Testis (tissue), 2 donors: ENCODE results near the gene SIGLECL1.

Experiments used
- POLR2A ChIP-seq: fragments of 450-650 bp; IDR thresholded peaks from one replicate; pipeline ENCODE4 v1.6.1; 2017; ENCODE audit warnings: antibody characterized with exemption, mild to moderate bottlenecking, moderate library complexity
- TF ChIP-seq, protein P1 (sequence below), 3 experiments: fragments of 450-650 bp in 2 of 3; fragments of 200-600 bp in 1 of 3; sonication (generic) in 1 of 3; IDR thresholded peaks; one replicate each; pipeline ENCODE4 v1.5.1; 2016 to 2019; ENCODE audit warnings: antibody characterized with exemption in 3 of 3, mild to moderate bottlenecking in 2 of 3, moderate library complexity in 1 of 3

DNA sequence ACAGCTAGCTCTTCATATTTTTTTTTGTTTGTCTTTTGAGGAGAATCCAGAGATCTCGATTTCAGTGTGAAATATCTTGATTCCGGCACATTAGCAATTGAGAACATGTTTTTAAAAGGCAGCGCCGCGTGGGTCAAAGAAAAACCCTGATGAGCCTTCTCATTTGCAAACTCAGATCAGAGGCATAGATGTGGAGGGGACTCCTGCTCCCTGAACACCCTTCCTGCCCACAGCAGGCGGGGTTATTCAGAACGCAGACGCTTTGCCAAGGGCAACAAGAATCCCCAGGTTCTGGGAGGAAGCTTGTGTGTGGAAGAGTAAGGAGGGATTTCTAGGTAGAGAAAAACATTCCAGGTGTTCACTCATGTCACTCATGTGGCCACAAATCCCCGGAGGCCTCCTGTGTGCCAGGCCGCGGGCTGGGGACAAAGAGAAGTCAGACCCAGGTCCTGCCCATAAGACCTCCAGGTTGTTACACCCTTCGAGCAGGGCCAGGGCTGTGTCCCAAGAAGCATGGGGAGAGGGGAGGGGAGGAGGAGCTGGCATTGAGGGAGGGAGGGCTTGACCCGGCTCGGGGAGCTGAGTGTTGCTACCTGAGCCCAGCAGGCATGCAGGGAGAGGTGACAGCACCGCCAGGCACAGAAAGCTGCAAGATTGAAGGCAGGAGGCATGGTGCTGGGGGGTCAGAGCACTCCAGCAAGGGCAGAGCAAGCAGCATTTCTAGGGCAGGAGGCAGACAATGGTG lies 44.7 kb downstream of the SIGLECL1 start:
- TF ChIP-seq, protein P1, sequence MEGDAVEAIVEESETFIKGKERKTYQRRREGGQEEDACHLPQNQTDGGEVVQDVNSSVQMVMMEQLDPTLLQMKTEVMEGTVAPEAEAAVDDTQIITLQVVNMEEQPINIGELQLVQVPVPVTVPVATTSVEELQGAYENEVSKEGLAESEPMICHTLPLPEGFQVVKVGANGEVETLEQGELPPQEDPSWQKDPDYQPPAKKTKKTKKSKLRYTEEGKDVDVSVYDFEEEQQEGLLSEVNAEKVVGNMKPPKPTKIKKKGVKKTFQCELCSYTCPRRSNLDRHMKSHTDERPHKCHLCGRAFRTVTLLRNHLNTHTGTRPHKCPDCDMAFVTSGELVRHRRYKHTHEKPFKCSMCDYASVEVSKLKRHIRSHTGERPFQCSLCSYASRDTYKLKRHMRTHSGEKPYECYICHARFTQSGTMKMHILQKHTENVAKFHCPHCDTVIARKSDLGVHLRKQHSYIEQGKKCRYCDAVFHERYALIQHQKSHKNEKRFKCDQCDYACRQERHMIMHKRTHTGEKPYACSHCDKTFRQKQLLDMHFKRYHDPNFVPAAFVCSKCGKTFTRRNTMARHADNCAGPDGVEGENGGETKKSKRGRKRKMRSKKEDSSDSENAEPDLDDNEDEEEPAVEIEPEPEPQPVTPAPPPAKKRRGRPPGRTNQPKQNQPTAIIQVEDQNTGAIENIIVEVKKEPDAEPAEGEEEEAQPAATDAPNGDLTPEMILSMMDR (IDR thresholded peaks at IDR 0.05) = no peak
- no peak for TF ChIP-seq POLR2A
